Parathyroid adenoma (tissue), 2 donors: ENCODE data around the gene SLC10A4.

Experiments
- H2AFZ ChIP-seq: fragments of 300-600 bp; sonication (generic); one replicate; pipeline ENCODE4 v1.7.0; 2017; ENCODE audit warnings: antibody characterized with exemption, mild to moderate bottlenecking
- H3K27ac ChIP-seq: fragments of 300-600 bp; sonication (generic); one replicate; pipeline ENCODE4 v1.7.0; 2017
- H3K27me3 ChIP-seq: fragments of 300-600 bp; sonication (generic); one replicate; pipeline ENCODE4 v1.7.0; 2017; ENCODE audit warnings: low read length; ENCODE audit not compliant: control insufficient read depth, insufficient read depth
- H3K36me3 ChIP-seq: fragments of 300-600 bp; sonication (generic); one replicate; pipeline ENCODE4 v1.7.0; 2017; ENCODE audit warnings: low read length; ENCODE audit not compliant: control insufficient read depth, insufficient read depth
- H3K4me1 ChIP-seq: fragments of 300-600 bp; sonication (generic); one replicate; pipeline ENCODE4 v1.7.0; 2017; ENCODE audit warnings: control low read depth
- H3K4me2 ChIP-seq: fragments of 300-600 bp; sonication (generic); one replicate; pipeline ENCODE4 v1.7.0; 2017; ENCODE audit warnings: low read length
- H3K4me3 ChIP-seq: fragments of 300-600 bp; sonication (generic); one replicate; pipeline ENCODE4 v1.7.0; 2017; ENCODE audit warnings: low read depth, low read length
- H3K79me2 ChIP-seq: fragments of 300-600 bp; sonication (generic); one replicate; pipeline ENCODE4 v1.7.0; 2017; ENCODE audit warnings: control low read depth
- H3K9ac ChIP-seq: fragments of 300-600 bp; sonication (generic); one replicate; pipeline ENCODE4 v1.7.0; 2017; ENCODE audit warnings: mild to moderate bottlenecking
- H3K9me3 ChIP-seq: fragments of 300-600 bp; sonication (generic); one replicate; pipeline ENCODE4 v1.7.0; 2017; ENCODE audit warnings: low read length; ENCODE audit not compliant: control insufficient read depth
- CTCF ChIP-seq: fragments of 300-600 bp; sonication (generic); IDR thresholded peaks from one replicate; pipeline ENCODE4 v1.7.0; 2017; ENCODE audit warnings: antibody characterized with exemption, mild to moderate bottlenecking
- donor health status: primary hyperparathyroidism.

Gene SLC10A4

DNA sequence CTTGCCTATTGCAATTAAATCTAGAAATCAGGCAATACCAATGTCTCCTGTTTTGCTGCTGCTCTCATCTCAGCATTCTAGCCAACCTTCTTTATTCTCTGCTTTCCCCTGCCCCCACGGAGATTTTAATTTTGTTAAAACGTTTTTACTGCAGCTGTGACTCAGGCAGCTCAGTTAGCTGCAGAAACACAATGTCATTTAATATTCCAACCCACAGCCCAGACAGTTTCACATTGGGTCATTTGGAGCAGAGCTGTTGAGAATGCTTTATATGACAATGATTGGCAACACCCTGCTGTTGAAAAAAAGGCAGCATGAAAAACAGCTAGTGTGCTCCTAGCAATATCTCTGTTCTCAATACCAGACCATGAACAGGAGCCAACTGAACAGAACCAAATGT, 12.6 kb upstream of the SLC10A4 start:
- no peaks in the 10 kb centered on the region for H3K9me3 ChIP-seq
- no peaks in the 10 kb centered on the region for H3K4me1 ChIP-seq
- TF ChIP-seq CTCF, result no peak
- H3K9ac ChIP-seq, result no peak overlapping the region
- H2AFZ ChIP-seq, result no peak overlapping the region
- no peaks in the 10 kb centered on the region for H3K36me3 ChIP-seq
- no peaks in the 10 kb centered on the region for H3K27me3 ChIP-seq
- H3K79me2 ChIP-seq, result no peaks in the 10 kb centered on the region
- no peak overlapping the region for H3K4me3 ChIP-seq
- H3K27ac ChIP-seq, result no peak overlapping the region
- H3K4me2 ChIP-seq, result no peak overlapping the region

DNA sequence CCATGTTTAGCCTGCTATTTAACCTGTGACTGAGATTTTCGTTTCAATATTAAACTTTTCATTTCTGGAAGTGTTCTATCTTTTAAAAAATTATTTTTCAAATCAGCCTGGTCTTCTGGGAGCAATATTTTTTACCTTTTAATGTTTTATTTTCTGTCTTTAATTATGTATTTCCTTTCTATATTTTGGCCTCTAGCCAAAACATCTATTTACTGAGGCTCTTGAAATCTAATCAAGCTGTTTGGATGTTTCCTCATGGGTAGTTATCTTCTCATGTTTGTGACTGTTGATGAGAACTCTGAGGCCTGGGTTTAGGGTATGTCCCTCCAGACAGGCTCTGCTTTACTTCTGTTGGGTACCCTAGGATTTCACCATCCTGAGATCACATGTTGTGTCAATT, 10.3 kb upstream of the SLC10A4 start:
- Histone ChIP-seq H3K27ac (no peak overlapping the region), H3K27me3 (no peaks in the 10 kb centered on the region), H2AFZ (no peak overlapping the region), H3K9ac (no peak overlapping the region), H3K4me1 (no peaks in the 10 kb centered on the region), H3K79me2 (no peaks in the 10 kb centered on the region), H3K4me2 (no peak overlapping the region), H3K9me3 (no peaks in the 10 kb centered on the region), H3K36me3 (no peaks in the 10 kb centered on the region), H3K4me3 (no peak overlapping the region)
- TF ChIP-seq CTCF, result no peak

DNA sequence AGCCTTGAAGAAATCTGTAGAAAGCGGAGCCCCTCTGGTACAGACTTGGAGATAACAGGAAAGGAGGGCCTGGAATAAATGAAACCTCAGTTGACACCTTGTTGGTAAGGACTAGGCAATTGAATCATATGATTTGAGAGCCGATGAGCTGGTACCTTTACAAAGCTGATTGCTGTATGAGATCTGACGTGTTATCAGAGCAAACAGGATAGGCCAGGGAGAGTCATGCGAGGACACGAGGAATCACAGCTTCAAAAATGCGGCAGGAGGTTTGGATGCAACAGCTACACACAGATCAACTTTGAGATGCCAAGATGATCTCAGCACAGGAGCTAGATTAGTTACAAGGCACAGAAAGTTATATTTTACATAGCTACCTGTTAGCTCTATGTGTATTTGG, 7.4 kb upstream of the SLC10A4 start:
- H3K27ac ChIP-seq, result no peak overlapping the region
- no peaks in the 10 kb centered on the region for H3K4me1 ChIP-seq
- H2AFZ ChIP-seq, result no peak overlapping the region
- H3K4me3 ChIP-seq, result no peak overlapping the region
- no peaks in the 10 kb centered on the region for H3K27me3 ChIP-seq
- H3K4me2 ChIP-seq, result no peak overlapping the region
- H3K36me3 ChIP-seq, result no peaks in the 10 kb centered on the region
- H3K79me2 ChIP-seq, result no peaks in the 10 kb centered on the region
- no peak for TF ChIP-seq CTCF
- H3K9ac ChIP-seq, result no peak overlapping the region
- H3K9me3 ChIP-seq, result no peaks in the 10 kb centered on the region

GRCh38 chr4:48478273-48478672, 4.9 kb upstream of the SLC10A4 start:
- Histone ChIP-seq H2AFZ (no peak overlapping the region), H3K27me3 (no peaks in the 10 kb centered on the region), H3K9ac (no peak overlapping the region), H3K4me1 (no peaks in the 10 kb centered on the region), H3K4me3 (no peak overlapping the region), H3K36me3 (no peaks in the 10 kb centered on the region), H3K4me2 (no peak overlapping the region), H3K79me2 (no peaks in the 10 kb centered on the region), H3K9me3 (no peaks in the 10 kb centered on the region), H3K27ac (no peak overlapping the region)
- no peak for TF ChIP-seq CTCF

DNA sequence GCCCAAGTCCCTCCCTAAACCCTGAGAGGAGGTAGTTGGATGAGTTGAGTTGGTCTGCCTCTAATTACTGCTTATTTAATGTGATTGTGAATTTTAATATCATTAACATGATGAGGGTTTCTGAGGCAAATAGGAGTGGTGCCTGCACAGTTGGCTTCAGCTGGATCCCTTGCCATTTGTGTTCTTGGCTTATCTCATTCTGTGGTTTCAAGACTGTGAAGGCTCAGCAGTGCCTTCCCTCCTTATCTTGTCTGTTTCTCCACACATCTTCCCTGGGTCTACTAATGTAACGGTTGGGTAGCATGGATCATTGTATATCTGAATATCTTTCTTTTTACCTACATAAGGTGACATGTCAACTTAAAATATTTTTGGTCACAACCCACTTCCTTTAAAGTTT, 1.6 kb upstream of the SLC10A4 start:
- H3K27me3 ChIP-seq, result peaks cover 4% of the 10 kb centered on the region
- no peaks in the 10 kb centered on the region for H3K9me3 ChIP-seq
- no peaks in the 10 kb centered on the region for H3K4me1 ChIP-seq
- H2AFZ ChIP-seq, result no peak overlapping the region
- H3K9ac ChIP-seq, result no peak overlapping the region
- no peak overlapping the region for H3K4me3 ChIP-seq
- TF ChIP-seq CTCF, result no peak
- H3K4me2 ChIP-seq, result no peak overlapping the region
- no peak overlapping the region for H3K27ac ChIP-seq
- no peaks in the 10 kb centered on the region for H3K36me3 ChIP-seq
- H3K79me2 ChIP-seq, result no peaks in the 10 kb centered on the region
